WTC11 (cell line): ENCODE results near the gene ROBO2. TPM values are rescaled to one million over a fixed set of nuclear protein-coding genes. Genes with fewer than 3 reads are reported as not detected.

ENCODE experiments used
- ATAC-seq: fragments of 200-7000 bp; cut with Tn5 transposase; 2 replicates; pipeline ENCODE4 v1.10.0; 2021; ENCODE audit warnings: mild to moderate bottlenecking, moderate library complexity
- CTCF ChIA-PET: fragments of 300-600 bp; sonication (Branson Sonifier 250); formaldehyde crosslinking; loops from one replicate; lab custom pipeline; 2021; ENCODE audit warnings: antibody characterized with exemption; lab: Charles Lee
- POLR2A ChIA-PET: fragments of 350-600 bp; sonication (Branson Sonifier 250); formaldehyde crosslinking; loops from one replicate; lab custom pipeline; 2021; ENCODE audit warnings: antibody characterized with exemption; lab: Charles Lee
- DNase-seq: peaks from one replicate; pipeline ENCODE4 v3.0.0; 2021; ENCODE audit warnings: low spot score
- H3K27ac Mint-ChIP-seq: 2 replicates; pipeline ENCODE4 v1.8.0; 2021; ENCODE audit warnings: mixed read lengths
- H3K27me3 Mint-ChIP-seq: 2 replicates; pipeline ENCODE4 v1.8.0; 2021; ENCODE audit warnings: low read depth, mild to moderate bottlenecking, moderate library complexity, mixed read lengths
- H3K36me3 Mint-ChIP-seq: 2 replicates; pipeline ENCODE4 v1.8.0; 2021; ENCODE audit warnings: mixed read lengths
- H3K4me1 Mint-ChIP-seq: 2 replicates; pipeline ENCODE4 v1.8.0; 2022; ENCODE audit warnings: mixed read lengths
- H3K4me3 Mint-ChIP-seq: 2 replicates; pipeline ENCODE4 v1.8.0; 2021; ENCODE audit warnings: mild to moderate bottlenecking, moderate library complexity, mixed read lengths
- H3K9me3 Mint-ChIP-seq: 2 replicates; pipeline ENCODE4 v1.8.0; 2021; ENCODE audit warnings: mixed read lengths
- AR ChIP-seq: fragments of 250-450 bp; sonication (Bioruptor Pico); IDR thresholded peaks from 2 replicates; pipeline ENCODE4 v1.9.0; 2021; ENCODE audit warnings: mild to moderate bottlenecking
- ARID4B ChIP-seq: sonication (generic); formaldehyde crosslinking; IDR thresholded peaks from 2 replicates; pipeline ENCODE4 v1.8.0; 2023; ENCODE audit warnings: missing genetic modification reagents, mild to moderate bottlenecking, borderline replicate concordance
- ATF1 ChIP-seq: sonication (generic); formaldehyde crosslinking; IDR thresholded peaks from 2 replicates; pipeline ENCODE4 v1.8.1; 2023; ENCODE audit warnings: mild to moderate bottlenecking, moderate library complexity, missing genetic modification reagents
- ATF3 ChIP-seq: sonication (generic); formaldehyde crosslinking; conservative IDR thresholded peaks from 2 replicates; pipeline ENCODE4 v1.8.1; 2022; ENCODE audit warnings: mild to moderate bottlenecking, missing genetic modification reagents
- ESRRA ChIP-seq: sonication (generic); formaldehyde crosslinking; IDR thresholded peaks from 2 replicates; pipeline ENCODE4 v1.8.1; 2022; ENCODE audit warnings: mild to moderate bottlenecking, missing genetic modification reagents, borderline replicate concordance
- FOXK1 ChIP-seq: sonication (generic); formaldehyde crosslinking; IDR thresholded peaks from 2 replicates; pipeline ENCODE4 v1.8.0; 2022; ENCODE audit warnings: mild to moderate bottlenecking, moderate library complexity, missing genetic modification reagents
- IRF2 ChIP-seq: sonication (generic); formaldehyde crosslinking; IDR thresholded peaks from 2 replicates; pipeline ENCODE4 v1.8.0; 2022; ENCODE audit warnings: low read depth, missing genetic modification reagents, borderline replicate concordance
- JAZF1 ChIP-seq: fragments of 250-450 bp; sonication (Bioruptor Pico); IDR thresholded peaks from 2 replicates; pipeline ENCODE4 v1.9.0; 2021; ENCODE audit warnings: moderate library complexity, mild to moderate bottlenecking, inconsistent platforms
- KAT7 ChIP-seq: sonication (generic); formaldehyde crosslinking; IDR thresholded peaks from 2 replicates; pipeline ENCODE4 v1.8.1; 2023; ENCODE audit warnings: missing genetic modification reagents, mild to moderate bottlenecking, borderline replicate concordance
- MXD4 ChIP-seq: fragments of 250-450 bp; sonication (Bioruptor Pico); IDR thresholded peaks from 2 replicates; pipeline ENCODE4 v1.8.0; 2021; ENCODE audit warnings: mild to moderate bottlenecking, moderate library complexity, borderline replicate concordance
- PRRX2 ChIP-seq: fragments of 250-450 bp; sonication (Bioruptor Pico); IDR thresholded peaks from 2 replicates; pipeline ENCODE4 v1.8.0; 2021; ENCODE audit warnings: mild to moderate bottlenecking
- RELA ChIP-seq: sonication (generic); formaldehyde crosslinking; IDR thresholded peaks from 2 replicates; pipeline ENCODE4 v1.8.1; 2022; ENCODE audit warnings: missing genetic modification reagents, mild to moderate bottlenecking, borderline replicate concordance
- TEAD4 ChIP-seq: sonication (generic); formaldehyde crosslinking; IDR thresholded peaks from 2 replicates; pipeline ENCODE4 v1.8.0; 2022; ENCODE audit warnings: mild to moderate bottlenecking, missing genetic modification reagents
- USF1 ChIP-seq: sonication (generic); formaldehyde crosslinking; IDR thresholded peaks from 2 replicates; pipeline ENCODE4 v1.8.0; 2022; ENCODE audit warnings: mild to moderate bottlenecking, missing genetic modification reagents
- ZMAT4 ChIP-seq: fragments of 250-450 bp; sonication (Bioruptor Pico); IDR thresholded peaks from 2 replicates; pipeline ENCODE4 v1.9.0; 2021; ENCODE audit warnings: mild to moderate bottlenecking
- ZNF416 ChIP-seq: fragments of 250-450 bp; sonication (Bioruptor Pico); IDR thresholded peaks from 2 replicates; pipeline ENCODE4 v1.9.0; 2021; ENCODE audit warnings: mild to moderate bottlenecking, inconsistent platforms
- total RNA-seq: library from RNA; stranded (reverse); gene quantifications from 3 replicates; pipeline ENCODE4 v1.2.3, GENCODE V29; 2021
- TF ChIP-seq, protein P1 (sequence below): sonication (generic); formaldehyde crosslinking; IDR thresholded peaks from 2 replicates; pipeline ENCODE4 v1.8.1; 2023; ENCODE audit warnings: mild to moderate bottlenecking, missing genetic modification reagents, moderate library complexity
- TF ChIP-seq, protein P2 (sequence below): sonication (generic); formaldehyde crosslinking; IDR thresholded peaks from 2 replicates; pipeline ENCODE4 v1.8.1; 2022; ENCODE audit warnings: low read depth, mild to moderate bottlenecking, moderate library complexity, missing genetic modification reagents, borderline replicate concordance
- TF ChIP-seq, protein P3 (sequence below): fragments of 250-450 bp; sonication (Bioruptor Pico); IDR thresholded peaks from 2 replicates; pipeline ENCODE4 v1.9.0; 2021; ENCODE audit warnings: moderate library complexity, mild to moderate bottlenecking, inconsistent platforms, borderline replicate concordance
- TF ChIP-seq, protein P4 (sequence below): fragments of 250-450 bp; sonication (Bioruptor Pico); IDR thresholded peaks from 2 replicates; pipeline ENCODE4 v1.9.0; 2021; ENCODE audit warnings: mild to moderate bottlenecking, borderline replicate concordance

The ROBO2 gene
- total RNA-seq, 1 experiment from 2014 or later: 11.7 TPM

- TF ChIP-seq ARID4B (CRISPR knock-in tag) (no peak), PRRX2 (no peak), TEAD4 (no peak), ZNF416 (CRISPR knock-in tag) (no peak)
These were observed 608.8 kb downstream of the ROBO2 start (continued) for GRCh38 chr3:77648664-77649063.

- TF ChIP-seq, protein P1, sequence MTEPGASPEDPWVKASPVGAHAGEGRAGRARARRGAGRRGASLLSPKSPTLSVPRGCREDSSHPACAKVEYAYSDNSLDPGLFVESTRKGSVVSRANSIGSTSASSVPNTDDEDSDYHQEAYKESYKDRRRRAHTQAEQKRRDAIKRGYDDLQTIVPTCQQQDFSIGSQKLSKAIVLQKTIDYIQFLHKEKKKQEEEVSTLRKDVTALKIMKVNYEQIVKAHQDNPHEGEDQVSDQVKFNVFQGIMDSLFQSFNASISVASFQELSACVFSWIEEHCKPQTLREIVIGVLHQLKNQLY: no peak
- TF ChIP-seq JAZF1: no peak
- no peak for TF ChIP-seq ATF3 (CRISPR knock-in tag)
- TF ChIP-seq ATF1 (CRISPR knock-in tag): no peak
- TF ChIP-seq USF1: no peak
- no peak for TF ChIP-seq KAT7 (CRISPR knock-in tag)
- TF ChIP-seq FOXK1 (CRISPR knock-in tag): no peak
- TF ChIP-seq ESRRA (CRISPR knock-in tag): no peak
- TF ChIP-seq MXD4 (CRISPR knock-in tag): no peak
- no peak for TF ChIP-seq AR (CRISPR knock-in tag)
- TF ChIP-seq RELA (CRISPR knock-in tag): no peak
- TF ChIP-seq, protein P2, sequence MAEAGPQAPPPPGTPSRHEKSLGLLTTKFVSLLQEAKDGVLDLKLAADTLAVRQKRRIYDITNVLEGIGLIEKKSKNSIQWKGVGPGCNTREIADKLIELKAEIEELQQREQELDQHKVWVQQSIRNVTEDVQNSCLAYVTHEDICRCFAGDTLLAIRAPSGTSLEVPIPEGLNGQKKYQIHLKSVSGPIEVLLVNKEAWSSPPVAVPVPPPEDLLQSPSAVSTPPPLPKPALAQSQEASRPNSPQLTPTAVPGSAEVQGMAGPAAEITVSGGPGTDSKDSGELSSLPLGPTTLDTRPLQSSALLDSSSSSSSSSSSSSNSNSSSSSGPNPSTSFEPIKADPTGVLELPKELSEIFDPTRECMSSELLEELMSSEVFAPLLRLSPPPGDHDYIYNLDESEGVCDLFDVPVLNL (CRISPR knock-in tag): no peak
- TF ChIP-seq, protein P3, sequence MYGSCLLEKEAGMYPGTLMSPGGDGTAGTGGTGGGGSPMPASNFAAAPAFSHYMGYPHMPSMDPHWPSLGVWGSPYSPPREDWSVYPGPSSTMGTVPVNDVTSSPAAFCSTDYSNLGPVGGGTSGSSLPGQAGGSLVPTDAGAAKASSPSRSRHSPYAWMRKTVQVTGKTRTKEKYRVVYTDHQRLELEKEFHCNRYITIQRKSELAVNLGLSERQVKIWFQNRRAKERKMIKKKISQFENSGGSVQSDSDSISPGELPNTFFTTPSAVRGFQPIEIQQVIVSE (CRISPR knock-in tag): no peak
- TF ChIP-seq, protein P4, sequence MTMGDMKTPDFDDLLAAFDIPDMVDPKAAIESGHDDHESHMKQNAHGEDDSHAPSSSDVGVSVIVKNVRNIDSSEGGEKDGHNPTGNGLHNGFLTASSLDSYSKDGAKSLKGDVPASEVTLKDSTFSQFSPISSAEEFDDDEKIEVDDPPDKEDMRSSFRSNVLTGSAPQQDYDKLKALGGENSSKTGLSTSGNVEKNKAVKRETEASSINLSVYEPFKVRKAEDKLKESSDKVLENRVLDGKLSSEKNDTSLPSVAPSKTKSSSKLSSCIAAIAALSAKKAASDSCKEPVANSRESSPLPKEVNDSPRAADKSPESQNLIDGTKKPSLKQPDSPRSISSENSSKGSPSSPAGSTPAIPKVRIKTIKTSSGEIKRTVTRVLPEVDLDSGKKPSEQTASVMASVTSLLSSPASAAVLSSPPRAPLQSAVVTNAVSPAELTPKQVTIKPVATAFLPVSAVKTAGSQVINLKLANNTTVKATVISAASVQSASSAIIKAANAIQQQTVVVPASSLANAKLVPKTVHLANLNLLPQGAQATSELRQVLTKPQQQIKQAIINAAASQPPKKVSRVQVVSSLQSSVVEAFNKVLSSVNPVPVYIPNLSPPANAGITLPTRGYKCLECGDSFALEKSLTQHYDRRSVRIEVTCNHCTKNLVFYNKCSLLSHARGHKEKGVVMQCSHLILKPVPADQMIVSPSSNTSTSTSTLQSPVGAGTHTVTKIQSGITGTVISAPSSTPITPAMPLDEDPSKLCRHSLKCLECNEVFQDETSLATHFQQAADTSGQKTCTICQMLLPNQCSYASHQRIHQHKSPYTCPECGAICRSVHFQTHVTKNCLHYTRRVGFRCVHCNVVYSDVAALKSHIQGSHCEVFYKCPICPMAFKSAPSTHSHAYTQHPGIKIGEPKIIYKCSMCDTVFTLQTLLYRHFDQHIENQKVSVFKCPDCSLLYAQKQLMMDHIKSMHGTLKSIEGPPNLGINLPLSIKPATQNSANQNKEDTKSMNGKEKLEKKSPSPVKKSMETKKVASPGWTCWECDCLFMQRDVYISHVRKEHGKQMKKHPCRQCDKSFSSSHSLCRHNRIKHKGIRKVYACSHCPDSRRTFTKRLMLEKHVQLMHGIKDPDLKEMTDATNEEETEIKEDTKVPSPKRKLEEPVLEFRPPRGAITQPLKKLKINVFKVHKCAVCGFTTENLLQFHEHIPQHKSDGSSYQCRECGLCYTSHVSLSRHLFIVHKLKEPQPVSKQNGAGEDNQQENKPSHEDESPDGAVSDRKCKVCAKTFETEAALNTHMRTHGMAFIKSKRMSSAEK (CRISPR knock-in tag): no peak
- no peak for TF ChIP-seq IRF2 (CRISPR knock-in tag)
- no peak for TF ChIP-seq ZMAT4
- CTCF ChIA-PET: no interaction called here
- DNase-seq (no peak), ATAC-seq (no peak)
- no peaks in the 10 kb centered on the region for H3K36me3 Mint-ChIP-seq
- H3K4me1 Mint-ChIP-seq: peaks cover 12% of the 10 kb centered on the region
- H3K27me3 Mint-ChIP-seq: no peaks in the 10 kb centered on the region
- H3K27ac Mint-ChIP-seq: no peak overlapping the region
- POLR2A ChIA-PET: no interaction called here
- H3K9me3 Mint-ChIP-seq: no peaks in the 10 kb centered on the region
- H3K4me3 Mint-ChIP-seq: no peak overlapping the region
These were observed 612.7 kb downstream of the ROBO2 start for GRCh38 chr3:77652624-77653023.
